KMS-11 (cell line): Measurements from ENCODE around the gene ARHGAP8.

ENCODE experiments used
- H2AFZ ChIP-seq: fragments of 200-600 bp; sonication (generic); 2 replicates; pipeline ENCODE4 v1.6.1; 2016; ENCODE audit warnings: antibody characterized with exemption, mixed run types, low read depth
- H3K27ac ChIP-seq: fragments of 200-600 bp; sonication (generic); 2 replicates; pipeline ENCODE4 v1.6.1; 2016; ENCODE audit warnings: mild to moderate bottlenecking, mixed run types
- H3K27me3 ChIP-seq: fragments of 200-600 bp; sonication (generic); 2 replicates; pipeline ENCODE4 v1.6.1; 2017; ENCODE audit warnings: mild to moderate bottlenecking, low read depth, mixed run types, moderate library complexity; ENCODE audit not compliant: insufficient read depth
- H3K36me3 ChIP-seq: fragments of 200-600 bp; sonication (generic); 2 replicates; pipeline ENCODE4 v1.6.1; 2017; ENCODE audit warnings: mild to moderate bottlenecking, mixed run types; ENCODE audit not compliant: insufficient read depth
- H3K4me1 ChIP-seq: fragments of 200-600 bp; sonication (generic); 2 replicates; pipeline ENCODE4 v1.6.1; 2016; ENCODE audit warnings: mild to moderate bottlenecking, low read depth, mixed run types; ENCODE audit not compliant: poor library complexity, severe bottlenecking
- H3K4me2 ChIP-seq: fragments of 200-600 bp; sonication (generic); 2 replicates; pipeline ENCODE4 v1.7.0; 2016; ENCODE audit warnings: mild to moderate bottlenecking, mixed run types
- H3K4me3 ChIP-seq: fragments of 200-600 bp; sonication (generic); IDR thresholded peaks from 2 replicates; pipeline ENCODE4 v1.6.1; 2017; ENCODE audit warnings: low read depth, low read length, mixed read lengths; ENCODE audit not compliant: insufficient read depth
- H3K79me2 ChIP-seq: fragments of 200-600 bp; sonication (generic); 2 replicates; pipeline ENCODE4 v1.6.1; 2016; ENCODE audit warnings: low read depth, mixed run types; ENCODE audit not compliant: insufficient read depth
- H3K9ac ChIP-seq: fragments of 200-600 bp; sonication (generic); 2 replicates; pipeline ENCODE4 v1.6.1; 2016; ENCODE audit warnings: mild to moderate bottlenecking, mixed run types
- H4K20me1 ChIP-seq: fragments of 200-600 bp; sonication (generic); 2 replicates; pipeline ENCODE4 v1.6.1; 2016; ENCODE audit warnings: mild to moderate bottlenecking, mixed run types; ENCODE audit not compliant: insufficient read depth
- TF ChIP-seq, protein P1 (sequence below): fragments of 200-600 bp; sonication (generic); conservative IDR thresholded peaks from 2 replicates; pipeline ENCODE4 v1.6.1; 2017; ENCODE audit warnings: low read depth, mild to moderate bottlenecking, antibody characterized with exemption, low read length, moderate library complexity, mixed read lengths

ARHGAP8 gene

DNA sequence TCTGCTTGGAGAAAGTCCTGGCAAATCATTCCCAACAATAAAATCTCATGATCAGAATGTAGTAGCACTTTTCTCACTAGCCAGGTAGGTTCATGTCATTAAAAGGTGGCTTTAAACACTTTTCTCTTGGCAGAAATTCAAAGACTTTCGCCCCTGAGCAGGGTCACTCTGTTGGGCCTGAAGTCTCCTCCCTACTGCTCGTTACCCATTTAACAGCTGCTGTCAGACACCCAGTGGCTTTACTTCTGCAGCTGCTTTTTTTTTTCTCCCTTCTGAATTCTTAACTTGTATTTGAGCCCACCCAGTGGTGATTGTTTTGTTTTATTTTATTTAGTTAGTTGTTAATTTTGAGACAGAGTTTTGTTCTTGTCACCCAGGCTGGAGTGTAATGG, 25.0 kb downstream of the ARHGAP8 start:
- H3K4me2 ChIP-seq: no peak overlapping the region
- peaks cover 3% of the 10 kb centered on the region; the same call in 1 of the 2 replicates for H3K27me3 ChIP-seq
- no peaks in the 10 kb centered on the region for H4K20me1 ChIP-seq
- no peaks in the 10 kb centered on the region for H3K36me3 ChIP-seq
- no peaks in the 10 kb centered on the region for H3K4me1 ChIP-seq
- no peak overlapping the region for H2AFZ ChIP-seq
- no peak overlapping the region for H3K9ac ChIP-seq
- no peaks in the 10 kb centered on the region for H3K79me2 ChIP-seq
- no peak overlapping the region for H3K27ac ChIP-seq
- TF ChIP-seq, protein P1, sequence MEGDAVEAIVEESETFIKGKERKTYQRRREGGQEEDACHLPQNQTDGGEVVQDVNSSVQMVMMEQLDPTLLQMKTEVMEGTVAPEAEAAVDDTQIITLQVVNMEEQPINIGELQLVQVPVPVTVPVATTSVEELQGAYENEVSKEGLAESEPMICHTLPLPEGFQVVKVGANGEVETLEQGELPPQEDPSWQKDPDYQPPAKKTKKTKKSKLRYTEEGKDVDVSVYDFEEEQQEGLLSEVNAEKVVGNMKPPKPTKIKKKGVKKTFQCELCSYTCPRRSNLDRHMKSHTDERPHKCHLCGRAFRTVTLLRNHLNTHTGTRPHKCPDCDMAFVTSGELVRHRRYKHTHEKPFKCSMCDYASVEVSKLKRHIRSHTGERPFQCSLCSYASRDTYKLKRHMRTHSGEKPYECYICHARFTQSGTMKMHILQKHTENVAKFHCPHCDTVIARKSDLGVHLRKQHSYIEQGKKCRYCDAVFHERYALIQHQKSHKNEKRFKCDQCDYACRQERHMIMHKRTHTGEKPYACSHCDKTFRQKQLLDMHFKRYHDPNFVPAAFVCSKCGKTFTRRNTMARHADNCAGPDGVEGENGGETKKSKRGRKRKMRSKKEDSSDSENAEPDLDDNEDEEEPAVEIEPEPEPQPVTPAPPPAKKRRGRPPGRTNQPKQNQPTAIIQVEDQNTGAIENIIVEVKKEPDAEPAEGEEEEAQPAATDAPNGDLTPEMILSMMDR: no peak
- no peak overlapping the region for H3K4me3 ChIP-seq

- no peak overlapping the region for H3K27ac ChIP-seq
- H3K4me2 ChIP-seq: no peak overlapping the region
- H3K9ac ChIP-seq: no peak overlapping the region
- TF ChIP-seq, protein P1: no peak
- no peak overlapping the region for H3K4me3 ChIP-seq
- no peaks in the 10 kb centered on the region for H4K20me1 ChIP-seq
- no peaks in the 10 kb centered on the region for H3K79me2 ChIP-seq
- H3K4me1 ChIP-seq: no peaks in the 10 kb centered on the region
- peaks cover 3% of the 10 kb centered on the region; the same call in 1 of the 2 replicates for H3K27me3 ChIP-seq
- H3K36me3 ChIP-seq: no peaks in the 10 kb centered on the region
- no peak overlapping the region for H2AFZ ChIP-seq
Measured at GRCh38 chr22:44780876-44781449, 28.6 kb downstream of the ARHGAP8 start.

DNA sequence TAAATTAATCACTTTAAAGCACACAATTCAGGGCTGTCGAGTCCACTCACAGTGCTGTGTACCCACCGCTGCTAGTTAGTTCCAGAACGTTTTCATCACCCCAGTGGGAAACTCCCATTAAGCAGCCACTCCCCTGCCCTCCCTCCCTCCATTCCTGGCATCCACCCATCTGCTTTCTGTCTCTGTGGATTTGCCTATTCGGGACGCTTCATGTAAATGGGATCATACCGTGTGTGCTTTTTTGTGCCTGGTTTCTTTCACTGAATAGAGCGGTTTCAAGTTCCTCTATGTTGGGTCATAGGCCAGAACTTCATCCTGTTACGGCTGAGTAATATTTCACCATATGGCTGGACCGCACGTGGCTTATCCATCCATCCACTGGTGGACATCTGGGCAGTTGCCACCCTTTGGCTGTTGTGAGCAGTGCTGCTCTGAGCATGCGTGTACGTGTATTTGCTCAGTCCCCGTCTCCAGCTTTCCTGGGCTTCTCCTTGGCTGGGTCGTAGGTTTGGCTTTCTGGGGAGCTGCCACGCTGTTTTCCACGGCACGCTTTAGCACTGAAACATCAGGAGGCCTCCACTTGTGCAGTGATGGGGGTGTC, 30.1 kb downstream of the ARHGAP8 start:
- Histone ChIP-seq H3K27ac (no peak overlapping the region), H3K79me2 (no peaks in the 10 kb centered on the region)

GRCh38 chr22:44783091-44783490, 30.7 kb downstream of the ARHGAP8 start:
- Histone ChIP-seq H3K4me3 (no peak overlapping the region), H3K27me3 (no peaks in the 10 kb centered on the region; the same call in 1 of the 2 replicates), H4K20me1 (no peaks in the 10 kb centered on the region), H3K9ac (no peak overlapping the region), H3K4me2 (no peak overlapping the region), H3K79me2 (no peaks in the 10 kb centered on the region), H2AFZ (no peak overlapping the region), H3K36me3 (no peaks in the 10 kb centered on the region), H3K27ac (no peak overlapping the region), H3K4me1 (no peaks in the 10 kb centered on the region)
- TF ChIP-seq, protein P1: no peak

More for the DNA sequence above, 30.1 kb downstream of the ARHGAP8 start:
- Histone ChIP-seq H3K9ac (no peak overlapping the region), H3K4me2 (no peak overlapping the region), H3K4me3 (no peak overlapping the region), H3K27me3 (peaks cover 1% of the 10 kb centered on the region; the same call in 1 of the 2 replicates), H3K4me1 (no peaks in the 10 kb centered on the region), H2AFZ (no peak overlapping the region), H4K20me1 (no peaks in the 10 kb centered on the region), H3K36me3 (no peaks in the 10 kb centered on the region)
- TF ChIP-seq, protein P1: no peak
